ENCODE data around the gene BSCL2. TPM values are rescaled to one million over a fixed set of nuclear protein-coding genes. Genes with fewer than 3 reads are reported as not detected.

BSCL2 gene
- total and polyA plus RNA-seq, 2 of the 13 experiments (the other 11 are each of a cell fraction or from before 2014, with no cell fraction given) = 19.5 to 21.1 TPM

DNA sequence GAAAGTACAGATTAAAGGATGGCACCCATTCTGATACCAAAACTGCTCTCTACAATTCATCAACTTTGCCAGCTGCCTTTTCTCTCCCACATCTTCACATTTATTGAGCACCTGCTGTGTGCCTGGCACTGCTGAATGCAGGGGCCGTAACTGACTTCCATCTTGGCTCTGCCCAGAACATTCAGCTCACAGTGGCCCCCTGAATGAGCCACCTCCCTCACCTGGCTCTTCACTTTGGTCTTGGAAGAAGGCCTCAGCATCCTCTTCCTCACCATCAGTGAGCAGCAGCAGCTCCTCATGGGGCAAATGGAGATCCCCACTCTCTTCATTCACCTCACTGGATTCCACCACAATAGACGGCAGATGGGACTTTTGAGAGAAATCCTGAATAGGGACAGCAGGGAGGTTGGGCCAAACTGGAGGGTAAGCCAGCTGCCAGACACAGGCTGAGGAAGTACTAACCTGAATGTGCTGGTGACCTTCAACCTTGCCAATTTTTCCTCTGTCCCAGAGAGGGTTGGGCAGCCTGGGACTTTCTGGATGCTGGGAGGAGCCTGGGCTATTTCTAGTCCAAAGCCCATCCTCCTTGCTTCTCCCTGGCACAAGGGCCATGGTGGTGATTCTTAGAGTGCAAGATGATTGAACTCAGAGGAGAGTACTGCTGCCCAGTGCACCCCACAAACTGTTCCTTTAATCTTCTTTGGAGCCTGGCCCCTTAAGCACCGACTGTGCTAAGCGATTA lies 37.6 kb downstream of the BSCL2 start:
- peak; percentile 7 for ATAC-seq
- Histone ChIP-seq H3K9ac (ENCODE audit: insufficient read depth, low read depth, low read length) (peak overlapping the region; percentile 33; the same call in 1 of the 2 replicates), H3K36me3 (replicated peaks in 1 of 2; ENCODE audit: control insufficient read depth in 1 of 2, insufficient read depth in 2 of 2, low read length in 2 of 2) (peaks cover 0 to 10% of the 10 kb centered on the region in 2 experiments; a peak in 2 of 5 replicates), H3K79me2 (ENCODE audit: insufficient read depth, low read length) (peaks cover 49% of the 10 kb centered on the region), H2AFZ (ENCODE audit: low read length) (no peak overlapping the region), H3K27ac (ENCODE audit: extremely low read length, insufficient read depth, low read length) (peak overlapping the region; percentile 45), H3K9me3 (ENCODE audit: low read length) (no peaks in the 10 kb centered on the region), H3K4me2 (ENCODE audit: low read depth, low read length) (peak overlapping the region; percentile 56), H4K20me1 (ENCODE audit: insufficient read depth, low read length) (no peaks in the 10 kb centered on the region; the same call in none of the 2 replicates), H3K27me3 (ENCODE audit: control insufficient read depth in 1 of 2, insufficient read depth in 2 of 2, low read length in 2 of 2) (no peaks in the 10 kb centered on the region; a peak in 1 of 5 replicates), H3K4me3 (replicated peaks in 1 of 3; ENCODE audit: insufficient read depth in 1 of 3, low read depth in 2 of 3, low read length in 3 of 3) (peak overlapping the region in 1 of 3 experiments; percentile 38; a peak in 1 of 6 replicates), H3K4me1 (ENCODE audit: insufficient read depth, low read length) (peaks cover 68% of the 10 kb centered on the region)
- in situ Hi-C loops (cut with HindIII; ENCODE audit: extremely low pct_ligation_motif_present, low pct_unique_long_range_greater_than_20kb) = no loop called here
- POLR2A ChIA-PET = interaction anchor here (1.4 to 6.6 kb wide), 12 partner anchors 11 to 172 kb away, joined by 3 to 53 read pairs (median 10); partner anchors contain the start of genes B3GAT3, GANAB, INTS5 and MTA2
- intact Hi-C loops (cut with micrococcal nuclease; ENCODE audit: unreplicated experiment) = no loop called here
- no TSS peak for BruUV-seq (replicated peaks)
- WGBS (ENCODE audit: low lambda C conversion rate) = 66% methylated on average over 4 of the region's 4 CpGs
- peak; percentile 47 for DNase-seq (ENCODE audit: low spot score)
- FAIRE-seq = peak; percentile 60
- CTCF ChIA-PET (ENCODE audit: low intra/inter-chr PET ratio, low total read pairs) = no interaction called here
- no peak for TF ChIP-seq SMC3 (IDR thresholded peaks at IDR 0.05; ENCODE audit: low read length)
- 0 out of 2 replicates have a peak, but pooled peaks have one; percentile 11 for TF ChIP-seq SAP130 (CRISPR knock-in tag; IDR thresholded peaks at IDR 0.05; ENCODE audit: low read depth)
- TF ChIP-seq, protein P1, sequence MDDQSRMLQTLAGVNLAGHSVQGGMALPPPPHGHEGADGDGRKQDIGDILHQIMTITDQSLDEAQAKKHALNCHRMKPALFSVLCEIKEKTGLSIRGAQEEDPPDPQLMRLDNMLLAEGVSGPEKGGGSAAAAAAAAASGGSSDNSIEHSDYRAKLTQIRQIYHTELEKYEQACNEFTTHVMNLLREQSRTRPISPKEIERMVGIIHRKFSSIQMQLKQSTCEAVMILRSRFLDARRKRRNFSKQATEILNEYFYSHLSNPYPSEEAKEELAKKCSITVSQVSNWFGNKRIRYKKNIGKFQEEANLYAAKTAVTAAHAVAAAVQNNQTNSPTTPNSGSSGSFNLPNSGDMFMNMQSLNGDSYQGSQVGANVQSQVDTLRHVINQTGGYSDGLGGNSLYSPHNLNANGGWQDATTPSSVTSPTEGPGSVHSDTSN (CRISPR knock-in tag; IDR thresholded peaks at IDR 0.05; ENCODE audit: borderline replicate concordance) = no peak
- TF ChIP-seq SUZ12 (IDR thresholded peaks at IDR 0.05; ENCODE audit: low read depth, low read length) = no peak
- TF ChIP-seq, protein P2, sequence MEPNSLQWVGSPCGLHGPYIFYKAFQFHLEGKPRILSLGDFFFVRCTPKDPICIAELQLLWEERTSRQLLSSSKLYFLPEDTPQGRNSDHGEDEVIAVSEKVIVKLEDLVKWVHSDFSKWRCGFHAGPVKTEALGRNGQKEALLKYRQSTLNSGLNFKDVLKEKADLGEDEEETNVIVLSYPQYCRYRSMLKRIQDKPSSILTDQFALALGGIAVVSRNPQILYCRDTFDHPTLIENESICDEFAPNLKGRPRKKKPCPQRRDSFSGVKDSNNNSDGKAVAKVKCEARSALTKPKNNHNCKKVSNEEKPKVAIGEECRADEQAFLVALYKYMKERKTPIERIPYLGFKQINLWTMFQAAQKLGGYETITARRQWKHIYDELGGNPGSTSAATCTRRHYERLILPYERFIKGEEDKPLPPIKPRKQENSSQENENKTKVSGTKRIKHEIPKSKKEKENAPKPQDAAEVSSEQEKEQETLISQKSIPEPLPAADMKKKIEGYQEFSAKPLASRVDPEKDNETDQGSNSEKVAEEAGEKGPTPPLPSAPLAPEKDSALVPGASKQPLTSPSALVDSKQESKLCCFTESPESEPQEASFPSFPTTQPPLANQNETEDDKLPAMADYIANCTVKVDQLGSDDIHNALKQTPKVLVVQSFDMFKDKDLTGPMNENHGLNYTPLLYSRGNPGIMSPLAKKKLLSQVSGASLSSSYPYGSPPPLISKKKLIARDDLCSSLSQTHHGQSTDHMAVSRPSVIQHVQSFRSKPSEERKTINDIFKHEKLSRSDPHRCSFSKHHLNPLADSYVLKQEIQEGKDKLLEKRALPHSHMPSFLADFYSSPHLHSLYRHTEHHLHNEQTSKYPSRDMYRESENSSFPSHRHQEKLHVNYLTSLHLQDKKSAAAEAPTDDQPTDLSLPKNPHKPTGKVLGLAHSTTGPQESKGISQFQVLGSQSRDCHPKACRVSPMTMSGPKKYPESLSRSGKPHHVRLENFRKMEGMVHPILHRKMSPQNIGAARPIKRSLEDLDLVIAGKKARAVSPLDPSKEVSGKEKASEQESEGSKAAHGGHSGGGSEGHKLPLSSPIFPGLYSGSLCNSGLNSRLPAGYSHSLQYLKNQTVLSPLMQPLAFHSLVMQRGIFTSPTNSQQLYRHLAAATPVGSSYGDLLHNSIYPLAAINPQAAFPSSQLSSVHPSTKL (CRISPR knock-in tag; IDR thresholded peaks at IDR 0.05) = no peak
- TF ChIP-seq, protein P3, sequence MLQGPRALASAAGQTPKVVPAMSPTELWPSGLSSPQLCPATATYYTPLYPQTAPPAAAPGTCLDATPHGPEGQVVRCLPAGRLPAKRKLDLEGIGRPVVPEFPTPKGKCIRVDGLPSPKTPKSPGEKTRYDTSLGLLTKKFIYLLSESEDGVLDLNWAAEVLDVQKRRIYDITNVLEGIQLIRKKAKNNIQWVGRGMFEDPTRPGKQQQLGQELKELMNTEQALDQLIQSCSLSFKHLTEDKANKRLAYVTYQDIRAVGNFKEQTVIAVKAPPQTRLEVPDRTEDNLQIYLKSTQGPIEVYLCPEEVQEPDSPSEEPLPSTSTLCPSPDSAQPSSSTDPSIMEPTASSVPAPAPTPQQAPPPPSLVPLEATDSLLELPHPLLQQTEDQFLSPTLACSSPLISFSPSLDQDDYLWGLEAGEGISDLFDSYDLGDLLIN (CRISPR knock-in tag; IDR thresholded peaks at IDR 0.05; ENCODE audit: borderline replicate concordance) = no peak
- TF ChIP-seq ZNF263 (CRISPR knock-in tag; IDR thresholded peaks at IDR 0.05) = 0 out of 2 replicates have a peak, but pooled peaks have one; percentile 24
- peak; percentile 39 for TF ChIP-seq HOXA3 (CRISPR knock-in tag; IDR thresholded peaks at IDR 0.05)
- no peak for TF ChIP-seq BRCA1 (CRISPR knock-in tag; IDR thresholded peaks at IDR 0.05)
- TF ChIP-seq ZNF614 (CRISPR knock-in tag; IDR thresholded peaks at IDR 0.05; ENCODE audit: borderline replicate concordance) = no peak
- TF ChIP-seq POLR2A (IDR thresholded peaks at IDR 0.05; ENCODE audit: insufficient read depth in 1 of 2, low read depth in 2 of 2, low read length in 2 of 2) = 0 out of 4 replicates have a peak, but pooled peaks of 1 of the 2 experiments have one; percentile 14
- no peak for TF ChIP-seq ZNF558 (CRISPR knock-in tag; IDR thresholded peaks at IDR 0.05; ENCODE audit: borderline replicate concordance)
- no peak for TF ChIP-seq SNAI1 (CRISPR knock-in tag; IDR thresholded peaks at IDR 0.05; ENCODE audit: borderline replicate concordance)
- TF ChIP-seq ZBTB3 (CRISPR knock-in tag; IDR thresholded peaks at IDR 0.05; ENCODE audit: borderline replicate concordance, low read depth) = no peak

Measured in HepG2 (cell line).